Endothelial cell (in vitro differentiated cells): ENCODE measurements around the gene SERGEF. TPM values are rescaled to one million over a fixed set of nuclear protein-coding genes. Genes with fewer than 3 reads are reported as not detected.

Source experiments
- DNase-seq: peaks from one replicate; pipeline ENCODE4 v3.0.0; 2021; ENCODE audit warnings: low spot score
- H3K27ac Mint-ChIP-seq: one replicate; pipeline ENCODE4 v1.8.0; 2021; ENCODE audit warnings: mixed read lengths, inconsistent platforms; ENCODE audit not compliant: unreplicated experiment
- H3K27me3 Mint-ChIP-seq: one replicate; pipeline ENCODE4 v1.8.0; 2021; ENCODE audit warnings: mild to moderate bottlenecking, moderate library complexity, mixed read lengths, inconsistent platforms; ENCODE audit not compliant: unreplicated experiment
- H3K36me3 Mint-ChIP-seq: one replicate; pipeline ENCODE4 v1.8.0; 2021; ENCODE audit warnings: mild to moderate bottlenecking, low read depth, mixed read lengths, inconsistent platforms; ENCODE audit not compliant: unreplicated experiment
- H3K4me1 Mint-ChIP-seq: one replicate; pipeline ENCODE4 v1.8.0; 2021; ENCODE audit warnings: mild to moderate bottlenecking, mixed read lengths, inconsistent platforms; ENCODE audit not compliant: unreplicated experiment
- H3K4me3 Mint-ChIP-seq: one replicate; pipeline ENCODE4 v1.8.0; 2021; ENCODE audit warnings: mild to moderate bottlenecking, mixed read lengths, inconsistent platforms; ENCODE audit not compliant: unreplicated experiment
- H3K9me3 Mint-ChIP-seq: one replicate; pipeline ENCODE4 v1.8.0; 2021; ENCODE audit warnings: mixed read lengths, inconsistent platforms; ENCODE audit not compliant: unreplicated experiment
- long read RNA-seq: library from polyadenylated mRNA; unstranded; transcript quantifications from one replicate; pipeline ENCODE4 v2.0.0, GENCODE V29; 2020; ENCODE audit not compliant: unreplicated experiment
- total RNA-seq: library from RNA; stranded (reverse); fragmentation: NEBNext Ultra II Directional; extraction: Animal tissue kit (Norgen Biotek cat#: 25700); gene quantifications from one replicate; pipeline ENCODE4 v1.2.1, GENCODE V29; 2021; ENCODE audit not compliant: unreplicated experiment
- TF ChIP-seq, protein P1 (sequence below): fragments of 200-600 bp; sonication (generic); IDR thresholded peaks from one replicate; pipeline ENCODE4 v1.5.0; 2021; ENCODE audit warnings: antibody characterized with exemption; ENCODE audit not compliant: unreplicated experiment

Gene SERGEF
- total RNA-seq = 19.1 TPM
- long read RNA-seq, partial matches to known transcripts = 0 of 12 reads
- long read RNA-seq, other reads (novel, unspliced or antisense) = 7 of 12 reads

GRCh38 chr11:18012906-18013781 lies at the start of gene SERGEF:
TSS of gene SERGEF (minus strand) at chr11:18013047. CDS start at chr11:18013010, 37 bp downstream.
- H3K27ac Mint-ChIP-seq = peak within 1 kb of the TSS; percentile 86
- H3K9me3 Mint-ChIP-seq = no peaks in the 10 kb centered on the region
- peaks cover 17% of the 10 kb centered on the region for H3K4me1 Mint-ChIP-seq
- peaks cover 6% of the 10 kb centered on the region for H3K27me3 Mint-ChIP-seq
- H3K4me3 Mint-ChIP-seq = peak within 1 kb of the TSS; percentile 97
- TF ChIP-seq, protein P1, sequence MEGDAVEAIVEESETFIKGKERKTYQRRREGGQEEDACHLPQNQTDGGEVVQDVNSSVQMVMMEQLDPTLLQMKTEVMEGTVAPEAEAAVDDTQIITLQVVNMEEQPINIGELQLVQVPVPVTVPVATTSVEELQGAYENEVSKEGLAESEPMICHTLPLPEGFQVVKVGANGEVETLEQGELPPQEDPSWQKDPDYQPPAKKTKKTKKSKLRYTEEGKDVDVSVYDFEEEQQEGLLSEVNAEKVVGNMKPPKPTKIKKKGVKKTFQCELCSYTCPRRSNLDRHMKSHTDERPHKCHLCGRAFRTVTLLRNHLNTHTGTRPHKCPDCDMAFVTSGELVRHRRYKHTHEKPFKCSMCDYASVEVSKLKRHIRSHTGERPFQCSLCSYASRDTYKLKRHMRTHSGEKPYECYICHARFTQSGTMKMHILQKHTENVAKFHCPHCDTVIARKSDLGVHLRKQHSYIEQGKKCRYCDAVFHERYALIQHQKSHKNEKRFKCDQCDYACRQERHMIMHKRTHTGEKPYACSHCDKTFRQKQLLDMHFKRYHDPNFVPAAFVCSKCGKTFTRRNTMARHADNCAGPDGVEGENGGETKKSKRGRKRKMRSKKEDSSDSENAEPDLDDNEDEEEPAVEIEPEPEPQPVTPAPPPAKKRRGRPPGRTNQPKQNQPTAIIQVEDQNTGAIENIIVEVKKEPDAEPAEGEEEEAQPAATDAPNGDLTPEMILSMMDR = no peak
- peaks cover 8% of the 10 kb centered on the region for H3K36me3 Mint-ChIP-seq
- DNase-seq = peak; percentile 85

DNA sequence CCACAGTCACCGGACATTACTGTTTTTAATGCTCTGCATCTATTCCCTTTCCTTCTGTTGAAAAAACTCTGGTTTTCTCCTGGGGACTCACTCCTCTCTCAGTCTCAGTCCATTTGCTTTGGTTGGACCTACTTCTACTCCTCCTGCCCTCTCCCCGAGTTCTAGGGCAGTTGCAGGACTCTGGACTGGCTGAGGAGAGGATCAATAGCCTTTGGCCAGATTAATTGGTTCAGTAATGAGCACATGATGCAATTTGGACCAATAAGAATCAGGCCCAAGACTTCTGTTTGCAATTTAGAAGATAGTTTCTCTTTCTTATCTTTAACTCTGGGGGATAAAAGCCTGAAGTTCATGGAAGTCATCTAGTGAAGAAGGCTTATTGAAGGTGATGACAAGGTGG lies 48.5 kb upstream of the SERGEF start:
- Mint-ChIP-seq H3K36me3 (no peaks in the 10 kb centered on the region), H3K4me3 (no peak overlapping the region), H3K9me3 (no peaks in the 10 kb centered on the region), H3K27me3 (no peaks in the 10 kb centered on the region), H3K4me1 (no peaks in the 10 kb centered on the region), H3K27ac (no peak overlapping the region)
- TF ChIP-seq, protein P1 = no peak
- DNase-seq = no peak

DNA sequence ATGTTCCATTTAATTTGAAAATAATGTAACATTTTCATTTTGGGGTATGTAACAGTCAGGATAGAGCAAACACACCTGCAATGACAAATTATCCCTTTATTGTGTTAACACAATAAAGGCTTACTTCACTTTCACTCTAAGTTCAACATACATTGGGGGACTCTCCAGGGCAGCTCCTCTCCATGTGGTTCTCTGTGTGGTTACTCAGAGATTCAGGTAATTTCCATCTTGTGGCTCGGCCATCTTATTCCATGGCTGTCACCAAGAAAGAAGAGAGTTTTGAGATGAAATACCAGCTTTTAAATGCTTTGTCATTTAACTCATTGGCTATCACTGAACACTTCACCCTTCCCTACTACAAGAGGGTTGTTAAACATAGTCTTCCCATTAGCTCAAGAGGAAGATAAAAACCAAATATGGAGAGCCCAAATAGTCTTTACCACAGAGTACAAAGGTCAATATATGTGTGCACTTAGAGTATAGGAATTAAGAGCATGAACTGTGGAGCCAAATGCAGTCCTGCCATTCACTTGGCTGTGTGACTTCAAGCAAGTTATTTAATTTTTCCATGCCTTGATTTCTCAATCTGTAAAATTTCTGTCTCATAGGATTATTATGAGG lies 43.8 kb upstream of the SERGEF start:
- Mint-ChIP-seq H3K36me3 (no peaks in the 10 kb centered on the region), H3K27me3 (no peaks in the 10 kb centered on the region), H3K9me3 (no peaks in the 10 kb centered on the region), H3K4me1 (no peaks in the 10 kb centered on the region), H3K4me3 (no peak overlapping the region), H3K27ac (no peak overlapping the region)
- TF ChIP-seq, protein P1 = no peak
- DNase-seq = no peak

- Mint-ChIP-seq H3K27me3 (no peaks in the 10 kb centered on the region), H3K4me3 (no peak overlapping the region), H3K36me3 (no peaks in the 10 kb centered on the region), H3K9me3 (no peaks in the 10 kb centered on the region), H3K4me1 (no peaks in the 10 kb centered on the region), H3K27ac (no peak overlapping the region)
- TF ChIP-seq, protein P1 = no peak
- no peak for DNase-seq
These were observed 41.8 kb upstream of the SERGEF start for GRCh38 chr11:18054511-18055103.
